GM18517 (cell line): ENCODE measurements around the gene ATG7.
"Not testable (repeated sequence)": the region's sequence is repeated elsewhere in the genome, so short reads cannot be mapped to it uniquely, and the experiment has no call there.

Experiments
- ATAC-seq: cut with Tn5 transposase; IDR thresholded peaks from one replicate; pipeline ENCODE4 v1.9.1; 2021; ENCODE audit warnings: mild to moderate bottlenecking, moderate library complexity; ENCODE audit not compliant: unreplicated experiment

ATG7 gene

GRCh38 chr3:11581237-11582190, 309.3 kb downstream of the ATG7 start:
- ATAC-seq = no peak

DNA sequence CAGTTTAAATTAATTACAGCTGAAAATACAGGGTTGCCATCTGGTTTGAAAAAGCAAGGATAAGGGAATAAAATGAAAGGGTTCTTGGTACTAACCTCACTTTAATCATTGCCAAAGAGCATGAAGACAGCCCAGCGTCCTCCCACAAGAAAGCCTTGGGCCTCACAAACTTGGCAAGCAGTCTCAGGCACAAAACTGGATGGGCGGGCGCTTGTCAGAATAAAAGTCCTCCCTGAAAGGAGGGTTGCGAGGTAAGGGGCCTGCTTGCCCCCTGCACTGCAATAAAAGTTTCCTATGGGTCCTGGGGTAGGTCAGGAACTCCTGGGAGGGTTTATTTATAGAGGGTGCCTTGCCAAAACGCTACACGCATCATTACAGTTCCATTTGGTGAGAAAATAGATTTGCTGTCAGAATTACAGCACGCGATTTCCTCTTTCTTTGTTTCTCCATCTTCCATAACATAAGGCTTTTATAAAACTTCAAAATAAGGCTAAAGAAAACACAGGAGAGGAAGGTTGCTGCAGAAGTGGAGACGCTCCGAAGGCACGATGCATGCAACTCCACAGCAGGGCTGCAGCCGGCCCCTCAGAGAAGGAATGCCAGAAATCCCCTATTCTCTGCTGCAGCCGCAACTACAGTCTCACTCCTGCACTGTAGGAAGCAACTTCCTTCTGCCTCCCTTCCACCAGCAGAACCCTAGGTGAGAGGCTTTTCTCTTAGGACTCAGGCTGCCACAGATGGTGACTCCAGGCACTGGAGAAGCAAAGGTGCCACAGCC, 310.2 kb downstream of the ATG7 start:
- ATAC-seq = no peak

DNA sequence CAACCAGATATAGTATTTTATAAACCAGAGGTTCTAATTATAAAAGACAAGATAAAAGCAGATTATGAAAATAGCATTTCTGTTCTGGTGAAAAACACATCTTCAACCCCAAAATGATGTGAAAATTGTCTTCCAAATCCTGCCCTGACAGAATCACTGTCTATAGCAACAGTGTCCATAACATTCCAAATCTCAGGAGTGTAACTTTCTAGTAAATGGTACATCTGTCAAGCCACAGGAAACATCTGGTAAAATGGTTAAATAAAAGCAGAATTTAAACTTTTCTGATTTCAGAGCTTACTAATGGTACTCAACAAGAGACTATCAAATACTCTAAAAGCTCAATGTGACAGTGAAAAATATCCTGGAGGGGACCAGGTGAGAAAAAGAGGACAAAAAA, 311.0 kb downstream of the ATG7 start:
- no peak for ATAC-seq

- ATAC-seq = no peak
These were observed 311.4 kb downstream of the ATG7 start for GRCh38 chr3:11583638-11584046.

DNA sequence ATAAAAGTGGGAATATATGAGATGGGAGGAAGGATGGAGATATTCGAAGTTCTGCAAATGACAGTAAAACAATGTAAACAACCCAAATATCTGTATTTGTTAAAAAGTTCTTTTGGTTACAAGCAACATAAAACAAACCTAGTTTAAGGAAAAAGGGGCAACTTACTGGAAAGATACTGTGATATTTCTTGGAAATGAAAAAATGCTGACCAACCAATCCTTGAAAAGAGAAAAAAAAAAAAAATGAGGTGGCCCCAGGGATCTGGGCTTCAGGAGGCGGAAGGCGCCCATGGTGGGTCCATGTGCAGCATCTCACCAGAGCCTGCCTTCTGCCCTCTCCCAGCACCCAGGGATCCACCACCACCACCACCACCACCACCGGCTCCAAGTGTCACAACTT, 312.4 kb downstream of the ATG7 start:
- no peak for ATAC-seq

DNA sequence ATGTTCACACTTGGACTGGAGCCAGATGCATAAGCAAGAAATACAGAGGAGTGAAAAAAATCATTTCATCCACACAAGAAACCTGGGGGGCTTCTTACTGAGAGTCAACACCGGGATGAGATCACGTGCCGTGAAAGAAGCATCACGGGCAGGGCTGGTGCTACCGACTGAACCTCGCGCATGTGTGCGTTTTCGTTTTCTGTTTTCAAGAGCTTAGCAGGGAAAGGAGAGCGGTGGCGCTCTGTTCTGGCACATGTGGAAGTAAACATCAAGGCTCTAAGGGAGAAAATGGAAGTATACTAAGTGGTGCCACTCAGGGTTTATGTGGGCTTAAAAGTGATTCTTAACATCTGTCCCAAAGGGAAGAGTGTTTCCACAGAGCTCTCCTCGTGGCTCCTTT, 315.6 kb downstream of the ATG7 start:
- ATAC-seq = no peak

GRCh38 chr3:11588338-11588737, 316.1 kb downstream of the ATG7 start:
- ATAC-seq = no peak

- no peak for ATAC-seq
These were observed 316.6 kb downstream of the ATG7 start for GRCh38 chr3:11588755-11589154.

GRCh38 chr3:11589706-11590105, 317.5 kb downstream of the ATG7 start:
- ATAC-seq = no peak

DNA sequence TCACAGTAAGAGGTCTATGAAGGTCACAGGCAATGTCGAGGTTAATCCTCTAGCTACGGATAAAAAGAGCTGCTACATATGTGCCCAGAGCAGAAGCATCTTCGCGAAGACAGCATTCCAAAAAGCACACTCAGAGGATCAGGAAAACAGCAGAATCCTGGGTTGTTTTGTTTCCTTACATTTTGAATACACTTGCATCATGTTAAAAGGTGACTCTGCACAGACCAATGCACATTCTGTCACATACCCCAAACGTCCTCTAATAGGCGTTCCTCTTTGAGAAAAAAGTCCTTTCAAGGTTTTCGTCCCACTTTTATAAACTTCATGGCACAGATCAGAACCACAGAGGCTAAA, 318.8 kb downstream of the ATG7 start:
- ATAC-seq = no peak

GRCh38 chr3:11591391-11592282, 319.4 kb downstream of the ATG7 start:
- no peak for ATAC-seq

DNA sequence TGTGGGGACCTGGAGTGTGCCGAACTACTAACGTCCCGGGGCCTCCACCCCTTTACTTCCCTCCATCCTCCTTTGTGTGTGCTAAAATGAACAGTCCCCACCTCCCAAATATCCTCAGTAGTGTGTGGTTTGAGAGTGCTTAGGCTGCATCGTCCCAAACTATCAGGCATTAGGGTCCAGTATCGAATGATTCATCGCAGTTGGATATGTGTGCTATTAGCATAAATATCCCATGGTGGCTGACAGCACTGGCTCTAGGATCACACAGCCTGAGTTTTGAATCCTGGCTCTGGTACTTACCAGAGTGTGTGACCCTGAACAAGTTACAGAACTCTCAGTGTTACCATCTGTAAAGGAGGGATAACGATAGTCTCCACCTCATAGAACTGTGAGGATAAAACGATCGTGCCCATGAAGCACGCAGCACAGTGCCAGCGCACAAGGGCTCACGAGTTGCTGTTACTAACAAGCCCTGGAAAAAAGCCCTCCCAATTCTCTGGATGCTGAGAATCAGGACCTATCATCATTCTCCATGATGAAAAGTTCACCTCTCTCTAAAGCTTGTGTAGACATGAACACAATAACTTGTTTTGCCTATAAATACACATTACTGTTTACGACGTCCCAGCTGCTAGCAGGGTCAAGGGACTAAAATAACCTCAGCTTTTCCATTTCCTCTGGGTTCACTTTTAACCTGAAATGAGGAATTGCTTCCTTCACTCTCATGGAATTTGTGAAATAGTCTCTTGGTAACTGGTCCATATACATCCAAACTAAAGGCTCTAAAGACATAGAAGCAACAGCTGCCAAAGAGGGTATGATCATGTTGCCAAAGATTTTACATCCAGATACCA, 320.5 kb downstream of the ATG7 start:
- ATAC-seq = no peak

DNA sequence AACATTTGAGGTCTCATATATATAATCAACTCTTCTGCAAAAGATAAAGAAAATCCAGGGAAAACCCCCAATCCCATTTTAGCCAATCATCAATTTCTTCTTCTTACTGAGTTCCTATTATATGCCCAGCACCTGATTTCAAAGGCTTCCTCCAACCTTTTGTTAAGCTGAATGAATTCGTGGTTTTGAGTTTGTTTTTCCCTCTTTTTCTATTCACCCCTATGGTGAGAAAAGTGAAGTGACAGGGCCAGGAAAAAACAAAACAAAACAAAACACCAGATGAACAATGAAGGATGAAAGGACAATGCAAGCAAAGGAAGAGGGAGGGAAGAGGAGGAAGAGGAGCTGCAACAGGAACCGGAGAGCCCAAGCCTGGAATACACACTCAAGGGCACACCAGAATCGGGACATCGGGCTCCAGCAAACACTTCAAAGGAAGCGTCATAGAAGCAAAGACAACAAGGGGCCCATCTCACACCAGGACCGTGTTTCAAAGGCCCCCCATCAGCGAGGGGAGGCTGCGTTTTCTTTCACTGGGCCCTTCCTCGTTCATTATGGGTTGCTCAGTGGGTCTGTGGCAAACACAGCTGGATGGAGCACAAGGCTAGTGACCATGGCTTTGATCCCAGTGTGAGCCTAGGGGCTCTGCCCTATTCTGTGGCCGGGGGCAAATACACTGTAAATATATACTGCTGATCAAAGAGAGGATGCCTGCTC, 321.3 kb downstream of the ATG7 start:
- ATAC-seq = no peak

- ATAC-seq = not testable (repeated sequence)
These were observed 322.8 kb downstream of the ATG7 start for GRCh38 chr3:11595024-11595423.

GRCh38 chr3:11596387-11596786, 324.2 kb downstream of the ATG7 start:
- no peak for ATAC-seq

- no peak for ATAC-seq
These were observed 328.5 kb downstream of the ATG7 start for GRCh38 chr3:11600501-11601282.

GRCh38 chr3:11601446-11602238, 329.4 kb downstream of the ATG7 start:
- ATAC-seq = peak; percentile 87
